ENCODE data around the gene KCNMA1. TPM values are rescaled to one million over a fixed set of nuclear protein-coding genes. Genes with fewer than 3 reads are reported as not detected.
A peak's percentile ranks its signal among the peaks of the same experiment; 100 is the strongest.

KCNMA1 gene
- polyA plus RNA-seq, 4 donors, result 2.7 to 8.6 (median 7.7) TPM

DNA sequence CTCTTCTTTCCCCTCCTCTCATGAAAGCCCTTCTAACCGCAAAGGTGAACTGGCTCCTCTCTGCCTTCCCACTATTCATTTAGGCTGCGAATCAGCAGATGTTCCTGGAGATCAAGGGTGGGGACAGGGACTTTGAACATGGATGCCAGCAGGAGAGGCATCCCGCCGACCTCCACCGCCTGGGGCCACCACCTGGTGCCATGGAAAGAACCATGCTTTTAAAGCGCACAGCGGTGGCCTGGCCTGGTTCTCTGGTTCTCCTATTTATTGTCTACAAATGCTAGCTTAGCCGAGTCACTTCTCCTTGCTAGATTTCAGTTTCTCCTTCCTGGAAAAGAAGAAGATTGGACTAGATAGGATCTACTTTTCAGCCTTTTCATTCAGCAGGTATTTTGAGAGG, 43.2 kb upstream of the KCNMA1 start:
- Histone ChIP-seq H3K27ac (ENCODE audit: low read depth in 1 of 3, low read length in 2 of 3) (no peak overlapping the region), H3K4me3 (ENCODE audit: low read depth in 1 of 3, low read length in 3 of 3) (no peak overlapping the region), H3K27me3 (ENCODE audit: control insufficient read depth in 3 of 3, insufficient read depth in 3 of 3, low read length in 3 of 3) (no peaks in the 10 kb centered on the region), H3K36me3 (ENCODE audit: control insufficient read depth in 3 of 3, insufficient read depth in 2 of 3, low read depth in 1 of 3, low read length in 3 of 3) (no peaks in the 10 kb centered on the region), H3K9me3 (ENCODE audit: control insufficient read depth in 2 of 2, insufficient read depth in 1 of 2, low read depth in 1 of 2, low read length in 1 of 2) (no peaks in the 10 kb centered on the region), H3K4me1 (ENCODE audit: control insufficient read depth in 3 of 3, insufficient read depth in 2 of 3, low read depth in 1 of 3, low read length in 2 of 3) (peaks cover 0 to 4% (median 0%) of the 10 kb centered on the region in 3 donors)
- 39 to 70% (median 54%) methylated on average over 8 of the region's 8 CpGs for WGBS, 3 donors
- FAIRE-seq (no peak), DNase-seq (peak in 1 of 2 donors; percentile 10)

DNA sequence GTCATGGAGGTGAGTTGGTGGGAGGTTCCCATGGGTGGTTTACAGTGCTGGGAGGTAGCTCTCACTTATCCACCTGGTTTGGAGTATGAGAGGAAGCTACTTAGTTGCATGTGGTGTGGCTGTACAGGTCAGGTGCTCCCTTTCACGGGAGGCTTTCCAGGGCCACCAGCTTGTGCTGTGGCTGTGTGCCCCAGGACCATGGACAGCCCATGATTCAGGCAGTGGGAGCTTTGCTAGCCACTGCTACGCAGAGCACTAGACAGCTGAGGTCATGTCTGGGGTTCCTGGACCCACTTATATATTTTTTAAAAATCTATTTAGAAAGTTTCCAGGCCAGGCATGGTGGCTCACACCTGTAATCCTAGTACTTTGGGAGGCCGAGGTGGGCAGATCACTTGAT, 42.5 kb upstream of the KCNMA1 start:
- Histone ChIP-seq H3K36me3 (ENCODE audit: control insufficient read depth in 3 of 3, insufficient read depth in 2 of 3, low read depth in 1 of 3, low read length in 3 of 3) (no peaks in the 10 kb centered on the region), H3K4me1 (ENCODE audit: control insufficient read depth in 3 of 3, insufficient read depth in 2 of 3, low read depth in 1 of 3, low read length in 2 of 3) (peaks cover 0 to 4% (median 0%) of the 10 kb centered on the region in 3 donors), H3K27ac (ENCODE audit: low read depth in 1 of 3, low read length in 2 of 3) (no peak overlapping the region), H3K27me3 (ENCODE audit: control insufficient read depth in 3 of 3, insufficient read depth in 3 of 3, low read length in 3 of 3) (no peaks in the 10 kb centered on the region), H3K4me3 (ENCODE audit: low read depth in 1 of 3, low read length in 3 of 3) (no peak overlapping the region), H3K9me3 (ENCODE audit: control insufficient read depth in 2 of 2, insufficient read depth in 1 of 2, low read depth in 1 of 2, low read length in 1 of 2) (no peaks in the 10 kb centered on the region)
- 81 to 95% (median 93%) methylated on average over 3 of the region's 3 CpGs for WGBS, 3 donors
- no peak for DNase-seq
- no peak for FAIRE-seq

DNA sequence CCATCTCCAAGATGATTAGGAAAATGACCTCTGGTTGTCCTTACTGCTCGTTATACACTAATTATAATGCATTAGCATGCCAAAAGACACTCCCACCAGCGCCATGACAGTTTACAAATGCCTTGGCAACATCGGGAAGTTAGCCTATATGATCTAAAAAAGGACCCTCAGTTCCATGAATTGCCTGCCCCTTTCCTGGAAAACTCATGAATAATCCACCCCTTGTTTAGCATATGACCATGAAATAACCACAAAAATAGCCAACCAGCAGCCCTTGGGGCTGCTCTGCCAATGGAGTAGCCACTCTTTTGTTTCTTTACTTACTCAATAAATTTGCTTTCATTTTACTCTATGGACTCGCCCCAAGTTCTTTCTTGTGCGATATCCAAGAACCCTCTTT, 41.6 kb upstream of the KCNMA1 start:
- H3K36me3 ChIP-seq (ENCODE audit: control insufficient read depth in 3 of 3, insufficient read depth in 2 of 3, low read depth in 1 of 3, low read length in 3 of 3), result no peaks in the 10 kb centered on the region
- FAIRE-seq (no peak), DNase-seq (no peak)
- no peak overlapping the region for H3K4me3 ChIP-seq (ENCODE audit: low read depth in 1 of 3, low read length in 3 of 3)
- H3K27me3 ChIP-seq (ENCODE audit: control insufficient read depth in 3 of 3, insufficient read depth in 3 of 3, low read length in 3 of 3), result no peaks in the 10 kb centered on the region
- no peak overlapping the region for H3K27ac ChIP-seq (ENCODE audit: low read depth in 1 of 3, low read length in 2 of 3)
- WGBS, 3 donors, result 70 to 81% (median 75%) methylated on average over 5 of the region's 5 CpGs
- peaks cover 0 to 4% (median 0%) of the 10 kb centered on the region in 3 donors for H3K4me1 ChIP-seq (ENCODE audit: control insufficient read depth in 3 of 3, insufficient read depth in 2 of 3, low read depth in 1 of 3, low read length in 2 of 3)
- H3K9me3 ChIP-seq (ENCODE audit: control insufficient read depth in 2 of 2, insufficient read depth in 1 of 2, low read depth in 1 of 2, low read length in 1 of 2), result no peaks in the 10 kb centered on the region

DNA sequence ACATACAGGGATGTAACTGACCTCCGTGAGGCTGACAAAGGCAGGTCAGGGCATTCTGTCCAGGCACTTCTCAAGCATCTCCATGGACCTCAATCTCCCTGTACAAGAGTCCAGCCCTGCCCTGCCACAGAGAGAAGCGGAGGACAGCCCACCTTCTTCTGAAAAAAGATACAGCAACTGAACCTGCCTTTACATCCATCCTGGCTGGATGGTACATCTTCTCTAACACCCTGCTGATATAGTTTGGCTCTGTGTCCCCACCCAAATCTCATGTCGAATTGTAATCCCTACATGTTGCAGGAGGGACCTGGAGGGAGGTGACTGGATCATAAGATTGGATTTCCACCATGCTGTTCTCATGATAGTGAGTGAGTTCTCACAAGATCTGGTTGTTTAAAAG, 40.5 kb upstream of the KCNMA1 start:
- WGBS, 3 donors, result 84 to 90% (median 85%) methylated on average over 3 of the region's 3 CpGs
- FAIRE-seq, result no peak
- H3K9me3 ChIP-seq (ENCODE audit: control insufficient read depth in 2 of 2, insufficient read depth in 1 of 2, low read depth in 1 of 2, low read length in 1 of 2), result peaks cover 0 to 5% of the 10 kb centered on the region in 2 donors

DNA sequence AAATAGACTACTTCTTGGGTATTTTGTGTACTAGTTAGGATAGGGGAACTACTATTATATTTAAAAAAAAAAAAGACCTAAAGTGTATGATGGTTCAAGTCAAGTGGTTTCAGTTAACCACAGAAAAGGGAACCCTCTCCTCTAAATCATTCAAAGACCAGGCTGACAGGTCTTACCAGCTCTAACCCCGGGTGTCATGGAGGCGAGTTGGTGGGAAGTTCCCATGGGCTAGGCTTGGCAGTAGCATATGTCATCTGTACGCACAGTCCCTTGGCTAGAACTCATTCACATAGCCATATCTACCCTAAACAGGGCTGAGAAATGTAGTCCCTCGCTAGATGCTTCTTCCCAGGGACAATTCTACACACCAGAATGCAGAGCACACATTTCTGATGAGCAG, 37.7 kb upstream of the KCNMA1 start:
- Histone ChIP-seq H3K9me3 (ENCODE audit: control insufficient read depth in 2 of 2, insufficient read depth in 1 of 2, low read depth in 1 of 2, low read length in 1 of 2) (peaks cover 0 to 5% of the 10 kb centered on the region in 2 donors), H3K27ac (ENCODE audit: low read depth in 1 of 3, low read length in 2 of 3) (no peak overlapping the region), H3K4me1 (ENCODE audit: control insufficient read depth in 3 of 3, insufficient read depth in 2 of 3, low read depth in 1 of 3, low read length in 2 of 3) (peaks cover 0 to 3% (median 0%) of the 10 kb centered on the region in 3 donors), H3K36me3 (ENCODE audit: control insufficient read depth in 3 of 3, insufficient read depth in 2 of 3, low read depth in 1 of 3, low read length in 3 of 3) (no peaks in the 10 kb centered on the region), H3K4me3 (ENCODE audit: low read depth in 1 of 3, low read length in 3 of 3) (no peak overlapping the region), H3K27me3 (ENCODE audit: control insufficient read depth in 3 of 3, insufficient read depth in 3 of 3, low read length in 3 of 3) (no peaks in the 10 kb centered on the region)
- 70 to 83% (median 71%) methylated on average over 4 of the region's 4 CpGs for WGBS, 3 donors
- no peak for FAIRE-seq
- DNase-seq, result no peak

More for the DNA sequence above, 40.5 kb upstream of the KCNMA1 start:
- no peak overlapping the region for H3K4me3 ChIP-seq (ENCODE audit: low read depth in 1 of 3, low read length in 3 of 3)
- H3K27me3 ChIP-seq (ENCODE audit: control insufficient read depth in 3 of 3, insufficient read depth in 3 of 3, low read length in 3 of 3), result no peaks in the 10 kb centered on the region
- H3K4me1 ChIP-seq (ENCODE audit: control insufficient read depth in 3 of 3, insufficient read depth in 2 of 3, low read depth in 1 of 3, low read length in 2 of 3), result peaks cover 0 to 7% (median 0%) of the 10 kb centered on the region in 3 donors
- H3K36me3 ChIP-seq (ENCODE audit: control insufficient read depth in 3 of 3, insufficient read depth in 2 of 3, low read depth in 1 of 3, low read length in 3 of 3), result no peaks in the 10 kb centered on the region
- no peak overlapping the region for H3K27ac ChIP-seq (ENCODE audit: low read depth in 1 of 3, low read length in 2 of 3)
- no peak for DNase-seq

DNA sequence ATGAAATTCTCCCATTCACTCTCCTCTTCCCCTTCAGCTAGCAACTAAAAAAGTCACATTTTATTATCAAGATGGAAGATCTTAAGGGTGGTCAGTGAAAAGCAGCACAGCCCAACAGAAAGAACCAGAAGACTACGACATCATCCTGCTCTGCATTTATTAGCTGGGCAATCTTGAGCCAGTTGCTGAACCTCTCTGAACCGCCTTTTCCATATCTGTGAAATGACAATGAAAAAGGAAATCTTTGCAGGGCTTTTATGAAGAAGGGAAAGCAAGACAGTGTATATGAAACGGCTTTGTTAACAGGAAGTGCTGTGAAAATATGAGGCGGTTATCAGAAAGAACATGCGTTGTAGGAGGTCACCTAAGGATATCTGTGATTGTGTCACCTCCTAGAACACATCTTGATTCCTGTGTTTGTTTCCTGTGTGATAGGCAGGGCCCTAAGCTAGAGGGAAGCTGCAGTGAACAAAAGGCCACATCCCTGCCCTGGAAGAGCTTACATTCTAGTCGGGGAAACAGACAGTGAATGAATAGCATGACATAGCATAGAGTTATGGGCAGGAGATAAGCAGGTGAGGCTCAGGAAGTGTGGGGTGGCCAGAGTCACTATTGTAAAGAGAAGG, 36.0 kb upstream of the KCNMA1 start:
- Histone ChIP-seq H3K27me3 (ENCODE audit: control insufficient read depth in 3 of 3, insufficient read depth in 3 of 3, low read length in 3 of 3) (no peaks in the 10 kb centered on the region), H3K4me3 (ENCODE audit: low read depth in 1 of 3, low read length in 3 of 3) (no peak overlapping the region), H3K27ac (ENCODE audit: low read depth in 1 of 3, low read length in 2 of 3) (no peak overlapping the region), H3K36me3 (ENCODE audit: control insufficient read depth in 3 of 3, insufficient read depth in 2 of 3, low read depth in 1 of 3, low read length in 3 of 3) (no peaks in the 10 kb centered on the region), H3K9me3 (ENCODE audit: control insufficient read depth in 2 of 2, insufficient read depth in 1 of 2, low read depth in 1 of 2, low read length in 1 of 2) (peaks cover 0 to 5% of the 10 kb centered on the region in 2 donors), H3K4me1 (ENCODE audit: control insufficient read depth in 3 of 3, insufficient read depth in 2 of 3, low read depth in 1 of 3, low read length in 2 of 3) (peaks cover 0 to 3% (median 0%) of the 10 kb centered on the region in 3 donors)
- DNase-seq, result peak in 1 of 2 donors; percentile 66
- FAIRE-seq, result no peak
- WGBS, 3 donors, result 36 to 59% (median 44%) methylated on average over 6 of the region's 6 CpGs

DNA sequence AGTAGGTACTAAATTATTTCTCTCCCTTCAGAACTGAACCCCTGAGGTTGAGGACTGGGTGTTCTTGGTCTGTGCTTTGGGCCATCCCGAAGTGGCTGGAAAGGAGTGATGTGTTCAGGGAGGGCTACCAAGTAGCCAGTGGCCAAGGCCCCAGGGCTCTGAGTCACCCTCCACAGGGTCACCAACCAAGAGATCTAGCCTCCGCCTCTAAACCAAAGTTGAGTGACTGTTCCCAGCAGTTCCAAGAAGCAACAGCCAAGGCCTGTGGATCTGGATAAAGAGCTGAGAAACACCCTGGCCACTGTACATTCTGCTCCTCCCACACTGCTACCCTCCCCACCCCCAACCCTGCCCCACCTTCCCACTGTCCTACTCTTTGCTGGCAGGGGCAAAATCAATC, 35.5 kb upstream of the KCNMA1 start:
- H3K4me1 ChIP-seq (ENCODE audit: control insufficient read depth in 3 of 3, insufficient read depth in 2 of 3, low read depth in 1 of 3, low read length in 2 of 3), result peaks cover 0 to 3% (median 0%) of the 10 kb centered on the region in 3 donors
- H3K4me3 ChIP-seq (ENCODE audit: low read depth in 1 of 3, low read length in 3 of 3), result no peak overlapping the region
- H3K36me3 ChIP-seq (ENCODE audit: control insufficient read depth in 3 of 3, insufficient read depth in 2 of 3, low read depth in 1 of 3, low read length in 3 of 3), result no peaks in the 10 kb centered on the region
- 81 to 91% (median 89%) methylated on average over 2 of the region's 2 CpGs for WGBS, 3 donors
- no peak overlapping the region for H3K27ac ChIP-seq (ENCODE audit: low read depth in 1 of 3, low read length in 2 of 3)
- peaks cover 0 to 5% of the 10 kb centered on the region in 2 donors for H3K9me3 ChIP-seq (ENCODE audit: control insufficient read depth in 2 of 2, insufficient read depth in 1 of 2, low read depth in 1 of 2, low read length in 1 of 2)
- FAIRE-seq, result no peak
- no peaks in the 10 kb centered on the region for H3K27me3 ChIP-seq (ENCODE audit: control insufficient read depth in 3 of 3, insufficient read depth in 3 of 3, low read length in 3 of 3)
- DNase-seq, result no peak

DNA sequence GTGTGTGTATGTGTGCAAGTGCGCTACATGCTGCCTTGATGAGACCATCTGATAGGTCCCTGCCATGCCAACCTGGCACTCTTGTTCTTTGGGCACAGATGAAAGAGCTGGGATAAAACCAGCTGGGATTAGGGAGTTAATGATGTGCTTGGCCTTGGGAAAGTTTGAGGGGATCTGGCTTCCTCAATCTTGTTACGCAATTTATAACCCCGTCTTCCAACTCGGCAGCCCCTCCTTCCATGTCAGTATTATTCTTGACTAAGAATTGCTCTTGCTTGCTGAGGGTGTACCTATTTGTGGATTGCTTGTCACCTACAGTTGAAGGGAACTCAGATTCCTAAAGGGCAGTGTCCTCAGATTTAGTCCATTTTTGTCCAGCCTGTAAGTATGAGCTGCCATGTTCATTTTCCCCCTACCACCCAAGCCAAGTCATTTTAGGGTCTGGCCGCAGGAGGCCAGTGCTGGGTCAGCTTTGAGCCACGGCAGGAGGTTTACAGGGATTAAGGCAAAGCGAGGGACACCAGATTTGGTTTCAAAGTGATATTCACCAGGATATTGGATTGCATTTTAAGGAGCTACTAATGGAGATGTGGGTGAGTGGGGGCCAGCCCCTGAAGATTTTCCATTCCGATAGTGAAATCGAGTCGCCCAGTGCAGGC, 34.1 kb upstream of the KCNMA1 start:
- Histone ChIP-seq H3K27ac (ENCODE audit: low read depth in 1 of 3, low read length in 2 of 3) (no peak overlapping the region), H3K4me1 (ENCODE audit: control insufficient read depth in 3 of 3, insufficient read depth in 2 of 3, low read depth in 1 of 3, low read length in 2 of 3) (peaks cover 0 to 3% (median 0%) of the 10 kb centered on the region in 3 donors), H3K27me3 (ENCODE audit: control insufficient read depth in 3 of 3, insufficient read depth in 3 of 3, low read length in 3 of 3) (no peaks in the 10 kb centered on the region), H3K36me3 (ENCODE audit: control insufficient read depth in 3 of 3, insufficient read depth in 2 of 3, low read depth in 1 of 3, low read length in 3 of 3) (no peaks in the 10 kb centered on the region), H3K9me3 (ENCODE audit: control insufficient read depth in 2 of 2, insufficient read depth in 1 of 2, low read depth in 1 of 2, low read length in 1 of 2) (peaks cover 0 to 5% of the 10 kb centered on the region in 2 donors), H3K4me3 (ENCODE audit: low read depth in 1 of 3, low read length in 3 of 3) (no peak overlapping the region)
- 71 to 86% (median 72%) methylated on average over 10 of the region's 10 CpGs for WGBS, 3 donors
- DNase-seq (no peak), FAIRE-seq (no peak)

All from small intestine (tissue), 7 donors.